ENCODE data around the gene KLHL26. TPM values are rescaled to one million over a fixed set of nuclear protein-coding genes. Genes with fewer than 3 reads are reported as not detected.

KLHL26 gene
- total and polyA plus RNA-seq, 2 of the 4 experiments (the other 2 are of a cell fraction): 2.2 to 4.7 TPM

DNA sequence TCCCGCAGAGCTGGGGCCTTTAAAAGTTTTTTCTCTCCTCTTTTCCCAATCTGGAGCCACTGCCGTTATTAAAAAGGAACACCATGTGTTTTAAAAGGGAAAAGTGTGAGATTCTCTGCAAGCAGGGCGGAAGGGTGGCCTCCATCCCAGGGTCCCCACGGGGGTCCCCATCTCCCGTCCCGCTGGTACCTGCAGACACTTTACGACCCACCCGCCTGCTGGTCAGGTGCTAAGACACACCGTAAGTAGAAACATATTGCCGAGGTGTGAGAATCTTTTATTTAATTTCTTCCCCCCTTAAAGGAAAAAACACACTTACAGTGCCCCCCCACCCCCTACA lies 32.0 kb upstream of the KLHL26 start:
- Histone ChIP-seq H3K4me1 (ENCODE audit: control insufficient read depth, insufficient read depth, low read length) (peaks cover 5% of the 10 kb centered on the region; the same call in 1 of the 2 replicates), H2BK120ac (ENCODE audit: low read depth, low read length) (no peak overlapping the region), H3K9me3 (ENCODE audit: control insufficient read depth, insufficient read depth, low read length) (no peaks in the 10 kb centered on the region), H4K5ac (ENCODE audit: low read depth, low read length) (no peak overlapping the region), H3K4me3 (ENCODE audit: insufficient read depth, low read depth, low read length) (no peak overlapping the region), H3K79me1 (ENCODE audit: low read depth in 1 of 2, low read length in 2 of 2) (no peaks in the 10 kb centered on the region), H3K36me3 (ENCODE audit: control insufficient read depth, insufficient read depth, low read length) (no peaks in the 10 kb centered on the region), H2AK5ac (ENCODE audit: low read depth, low read length) (no peak overlapping the region), H3K9me1 (ENCODE audit: insufficient read depth, low read length) (no peaks in the 10 kb centered on the region), H2AFZ (replicated peaks; ENCODE audit: low read length, poor library complexity) (no peak overlapping the region), H4K8ac (ENCODE audit: low read depth in 2 of 2, low read length in 2 of 2) (no peak overlapping the region), H2BK15ac (ENCODE audit: low read depth, low read length) (no peak overlapping the region), H3K56ac (ENCODE audit: extremely low read depth, insufficient read depth, low read length) (no peak overlapping the region), H4K91ac (ENCODE audit: insufficient read depth, low read depth, low read length) (no peak overlapping the region), H3K27ac (ENCODE audit: insufficient read depth, low read length) (no peak overlapping the region), H3K9ac (ENCODE audit: low read depth, low read length) (no peak overlapping the region), H4K20me1 (ENCODE audit: insufficient read depth, low read length) (peaks cover 8% of the 10 kb centered on the region), H2AK9ac (replicated peaks; ENCODE audit: low read depth, low read length, poor library complexity) (peak overlapping the region; percentile 16), H3K14ac (replicated peaks; ENCODE audit: low read depth, low read length) (no peak overlapping the region), H3K23ac (ENCODE audit: low read depth, low read length) (no peak overlapping the region), H3K4me2 (ENCODE audit: low read depth, low read length) (no peak overlapping the region), H2BK5ac (ENCODE audit: low read depth, low read length, poor library complexity, severe bottlenecking) (no peak overlapping the region), H3K18ac (ENCODE audit: low read depth, low read length) (no peak overlapping the region), H3K4ac (ENCODE audit: low read depth, low read length) (no peak overlapping the region), H2BK20ac (ENCODE audit: low read depth, low read length) (no peak overlapping the region), H3K27me3 (ENCODE audit: control insufficient read depth, insufficient read depth, low read length) (peaks cover 63% of the 10 kb centered on the region)
- no TSS peak for BruUV-seq (replicated peaks)
- in situ Hi-C loops (cut with MboI; ENCODE audit: low sequenced_read_pairs) (no loop called here), intact Hi-C loops (cut with micrococcal nuclease) (no loop called here), dilution Hi-C loops (cut with HindIII; ENCODE audit: low sequenced_read_pairs, unreplicated experiment) (no loop called here)
- DNase-seq: no peak
- no CpG with 5 or more reads among the region's 10 CpGs for WGBS, 2 experiments (ENCODE audit: extremely low coverage in 2 of 2, insufficient read length in 1 of 2)
- ChIA-PET CTCF (interaction anchor here (0.5 to 0.6 kb wide), 2 partner anchors 31 to 84 kb away, joined by 3 read pairs; no protein-coding TSS in a partner anchor), POLR2A (ENCODE audit: unreplicated experiment) (no interaction called here)
- no peak for ATAC-seq (ENCODE audit: low read depth)
- TF ChIP-seq MXI1 (IDR thresholded peaks at IDR 0.05; ENCODE audit: borderline replicate concordance, low read depth, low read length) (no peak), POLR2A (IDR thresholded peaks at IDR 0.05; ENCODE audit: low read depth, low read length) (no peak), MAFK (IDR thresholded peaks at IDR 0.05; ENCODE audit: low read depth, low read length) (no peak), ELK1 (IDR thresholded peaks at IDR 0.05; ENCODE audit: borderline replicate concordance, low read depth, low read length) (no peak), RCOR1 (IDR thresholded peaks at IDR 0.05; ENCODE audit: insufficient replicate concordance, low read length) (no peak), BHLHE40 (IDR thresholded peaks at IDR 0.05; ENCODE audit: low read depth, low read length) (no peak)

Measured in IMR-90 (cell line).